H1 (cell line): Measurements from ENCODE around the gene CPSF4. TPM values are rescaled to one million over a fixed set of nuclear protein-coding genes. Genes with fewer than 3 reads are reported as not detected.
A peak's percentile ranks its signal among the peaks of the same experiment; 100 is the strongest.

Source experiments
- CTCF ChIA-PET: fragments of 300-600 bp; sonication (Branson Sonifier 250); formaldehyde crosslinking; loops from one replicate; lab custom pipeline; 2021; ENCODE audit not compliant: partially characterized antibody; lab: Charles Lee
- POLR2A ChIA-PET: fragments of 300-600 bp; sonication (Branson Sonifier 250); formaldehyde crosslinking; loops from one replicate; lab custom pipeline; 2021; ENCODE audit warnings: inconsistent platforms; ENCODE audit not compliant: partially characterized antibody; lab: Charles Lee
- DNase-seq, 2 experiments: peaks; one replicate each; pipeline versions ENCODE4 v3.0.0 to v3.0.0-alpha.2; 2010 to 2022; ENCODE audit warnings: low spot score in 2 of 2, low read depth in 1 of 2, mixed read lengths in 1 of 2
- FAIRE-seq: peaks from 2 replicates; lab custom pipeline; 2011; peaks lifted over from hg19 to GRCh38; lab: Jason Lieb, UNC
- H2AFZ ChIP-seq: 2 replicates; pipeline ENCODE4 v1.8.1; 2012; ENCODE audit warnings: low read length, inconsistent platforms
- H2AK5ac ChIP-seq: 2 replicates; pipeline ENCODE4 v1.6.1; 2013; ENCODE audit warnings: low read depth, low read length
- H2BK120ac ChIP-seq: replicated peaks from 2 replicates; pipeline ENCODE3; 2013; ENCODE audit warnings: low read depth, low read length, inconsistent platforms
- H2BK12ac ChIP-seq: 2 replicates; pipeline ENCODE4 v1.6.1; 2013; ENCODE audit warnings: low read depth, low read length
- H2BK15ac ChIP-seq: 2 replicates; pipeline ENCODE4 v1.6.1; 2013; ENCODE audit warnings: low read length
- H2BK20ac ChIP-seq: 2 replicates; pipeline ENCODE4 v1.6.1; 2013; ENCODE audit warnings: low read length
- H2BK5ac ChIP-seq: 2 replicates; pipeline ENCODE4 v1.6.1; 2013; ENCODE audit warnings: low read depth, low read length
- H3K14ac ChIP-seq: 2 replicates; pipeline ENCODE4 v1.6.1; 2013; ENCODE audit warnings: inconsistent platforms; ENCODE audit not compliant: insufficient read length
- H3K18ac ChIP-seq: 2 replicates; pipeline ENCODE4 v1.6.1; 2013; ENCODE audit warnings: low read length; ENCODE audit errors: extremely low read depth
- H3K23ac ChIP-seq: 2 replicates; pipeline ENCODE4 v1.6.1; 2013; ENCODE audit warnings: inconsistent platforms; ENCODE audit not compliant: insufficient read length
- H3K23me2 ChIP-seq: 2 replicates; pipeline ENCODE4 v1.6.1; 2013; ENCODE audit warnings: low read depth, low read length
- H3K27ac ChIP-seq: 2 replicates; pipeline ENCODE4 v1.6.1; 2011; ENCODE audit warnings: low read depth, low read length, inconsistent platforms
- H3K27me3 ChIP-seq, 4 experiments: replicated peaks in 1 of 4; 1 replicate in 1 of 4; 2 replicates in 3 of 4; pipeline versions ENCODE4 v1.6.1 to v1.8.1; 2011 to 2013; ENCODE audit warnings: low read length in 3 of 4, mild to moderate bottlenecking in 3 of 4, inconsistent platforms in 2 of 4, mixed read lengths in 2 of 4, moderate library complexity in 1 of 4; ENCODE audit not compliant: control insufficient read depth in 3 of 4, insufficient read depth in 3 of 4; ENCODE audit errors: extremely low read depth in 1 of 4
- H3K36me3 ChIP-seq, 4 experiments: 2 replicates each; pipeline versions ENCODE4 v1.6.1 to v1.8.1; 2011 to 2013; ENCODE audit warnings: mild to moderate bottlenecking in 4 of 4, low read length in 3 of 4, moderate library complexity in 2 of 4, control low read depth in 1 of 4, inconsistent platforms in 1 of 4; ENCODE audit not compliant: insufficient read depth in 4 of 4, control insufficient read depth in 2 of 4
- H3K4ac ChIP-seq: replicated peaks from 2 replicates; pipeline ENCODE3; 2013; ENCODE audit warnings: low read length, low read depth, mixed read lengths, inconsistent platforms; ENCODE audit not compliant: insufficient read length
- H3K4me1 ChIP-seq, 4 experiments: replicated peaks in 1 of 4; 1 replicate in 1 of 4; 2 replicates in 3 of 4; pipeline versions ENCODE4 v1.6.1 to v1.8.1; 2011 to 2013; ENCODE audit warnings: low read length in 3 of 4, inconsistent platforms in 2 of 4, mixed read lengths in 1 of 4; ENCODE audit not compliant: insufficient read depth in 4 of 4, control insufficient read depth in 3 of 4
- H3K4me2 ChIP-seq, 2 experiments: 2 replicates each; pipeline versions ENCODE4 v1.6.1 to v1.8.1; 2011 to 2013; ENCODE audit warnings: low read depth in 2 of 2, low read length in 2 of 2, control low read depth in 1 of 2, inconsistent platforms in 1 of 2, mild to moderate bottlenecking in 1 of 2; ENCODE audit not compliant: insufficient read depth in 1 of 2
- H3K4me3 ChIP-seq, 4 experiments: fragments of 200-600, 300-600 bp in 1 of 4; sonication (generic), shearing (Covaris generic), sonication (Bioruptor Twin) in 1 of 4; 2 replicates each; pipeline versions ENCODE4 v1.5.1 to v1.8.1; 2011 to 2016; ENCODE audit warnings: low read length in 4 of 4, low read depth in 3 of 4, control low read depth in 2 of 4, inconsistent platforms in 2 of 4, mild to moderate bottlenecking in 2 of 4, mixed read lengths in 1 of 4, moderate library complexity in 1 of 4; ENCODE audit not compliant: insufficient read depth in 2 of 4; ENCODE audit errors: extremely low read depth in 1 of 4
- H3K56ac ChIP-seq: replicated peaks from 2 replicates; pipeline ENCODE3; 2013; ENCODE audit warnings: low read depth, mild to moderate bottlenecking, mixed read lengths, low read length, inconsistent platforms; ENCODE audit not compliant: insufficient read length
- H3K79me1 ChIP-seq: 2 replicates; pipeline ENCODE4 v1.6.1; 2013; ENCODE audit warnings: low read depth, low read length, control low read depth
- H3K79me2 ChIP-seq, 2 experiments: 2 replicates each; pipeline versions ENCODE4 v1.6.1 to v1.8.1; 2012 to 2013; ENCODE audit warnings: low read length in 2 of 2, mild to moderate bottlenecking in 2 of 2, inconsistent platforms in 1 of 2; ENCODE audit not compliant: insufficient read depth in 2 of 2, control insufficient read depth in 1 of 2
- H3K9ac ChIP-seq, 4 experiments: replicated peaks in 1 of 4; 1 replicate in 1 of 4; 2 replicates in 3 of 4; pipeline versions ENCODE4 v1.6.1 to v1.8.1; 2011 to 2013; ENCODE audit warnings: low read depth in 3 of 4, low read length in 3 of 4, control low read depth in 2 of 4, mild to moderate bottlenecking in 2 of 4, moderate library complexity in 2 of 4, inconsistent platforms in 1 of 4; ENCODE audit errors: extremely low read depth in 1 of 4
- H3K9me3 ChIP-seq, 2 experiments: 2 replicates each; pipeline versions ENCODE4 v1.6.1 to v1.8.1; 2012 to 2013; ENCODE audit warnings: mild to moderate bottlenecking in 2 of 2, moderate library complexity in 2 of 2, control low read depth in 1 of 2, inconsistent platforms in 1 of 2, low read depth in 1 of 2, low read length in 1 of 2, mixed read lengths in 1 of 2; ENCODE audit not compliant: insufficient read depth in 2 of 2
- H4K20me1 ChIP-seq, 2 experiments: replicated peaks in 1 of 2; 2 replicates each; pipeline versions ENCODE3 to v1.8.1; 2011 to 2013; ENCODE audit warnings: inconsistent platforms in 2 of 2, low read length in 2 of 2, mild to moderate bottlenecking in 1 of 2; ENCODE audit not compliant: insufficient read depth in 2 of 2, control insufficient read depth in 1 of 2
- H4K5ac ChIP-seq: 2 replicates; pipeline ENCODE4 v1.6.1; 2013; ENCODE audit warnings: low read length, low read depth, mixed read lengths, inconsistent platforms; ENCODE audit not compliant: insufficient read length
- H4K8ac ChIP-seq: 2 replicates; pipeline ENCODE4 v1.8.0; 2013; ENCODE audit warnings: mild to moderate bottlenecking, moderate library complexity, low read length, inconsistent platforms; ENCODE audit not compliant: insufficient read depth; ENCODE audit errors: extremely low read depth
- H4K91ac ChIP-seq: replicated peaks from 2 replicates; pipeline ENCODE3; 2013; ENCODE audit warnings: low read length, mixed read lengths, inconsistent platforms; ENCODE audit not compliant: insufficient read length
- POLR2A ChIP-seq, 2 experiments: IDR thresholded peaks; 1 replicate in 1 of 2; 2 replicates in 1 of 2; pipeline ENCODE4 v1.6.1; 2011; ENCODE audit warnings: low read depth in 2 of 2, low read length in 2 of 2, mild to moderate bottlenecking in 2 of 2; ENCODE audit errors: control extremely low read depth in 1 of 2
- POLR2AphosphoS5 ChIP-seq: IDR thresholded peaks from 2 replicates; pipeline ENCODE4 v1.6.1; 2011; ENCODE audit warnings: low read depth, low read length
- WGBS, 2 experiments: shearing (Covaris generic) in 1 of 2; methylation state at CpG; one replicate each; pipeline versions ENCODE4 v1.1.6 to v1.1.7; 2013 to 2015; ENCODE audit warnings: low lambda C conversion rate in 2 of 2, mixed read lengths in 2 of 2, inconsistent platforms in 1 of 2, low coverage in 1 of 2, missing lambda C conversion rate in 1 of 2; ENCODE audit not compliant: insufficient replicate concordance in 2 of 2, insufficient coverage in 1 of 2, insufficient read length in 1 of 2; ENCODE audit errors: extremely low coverage in 1 of 2, missing lambda C conversion rate in 1 of 2; 5-methylcytosine and 5-hydroxymethylcytosine counted together
- polyA plus RNA-seq, 7 experiments: library from polyadenylated mRNA; depleted of rRNA in 3 of 7; stranded (reverse) in 5 of 7; unstranded in 2 of 7; fragments of >200 nt in 5 of 7; fragments of 200-250 nt in 2 of 7; gene quantifications; 1 replicate in 5 of 7; 2 replicates in 1 of 7; 4 replicates in 1 of 7; pipeline versions ENCODE4 v1.2.1 to v1.2.3, GENCODE V29; 2011 to 2013; ENCODE audit warnings: missing spikeins in 2 of 7, mixed read lengths in 2 of 7
- total RNA-seq: library from RNA; stranded (reverse); fragmentation: NEBNext Ultra II Directional; extraction: Animal tissue kit (Norgen Biotek cat#: 25700); gene quantifications from 2 replicates; pipeline ENCODE4 v1.2.1, GENCODE V29; 2021
- TF ChIP-seq, protein P1 (sequence below): IDR thresholded peaks from 2 replicates; pipeline ENCODE4 v1.6.1; 2012; ENCODE audit warnings: inconsistent platforms

The CPSF4 gene
- total and polyA plus RNA-seq, 2 of the 8 experiments (the other 6 are each of a cell fraction or from before 2014, with no cell fraction given) = 77.5 to 103 TPM

DNA sequence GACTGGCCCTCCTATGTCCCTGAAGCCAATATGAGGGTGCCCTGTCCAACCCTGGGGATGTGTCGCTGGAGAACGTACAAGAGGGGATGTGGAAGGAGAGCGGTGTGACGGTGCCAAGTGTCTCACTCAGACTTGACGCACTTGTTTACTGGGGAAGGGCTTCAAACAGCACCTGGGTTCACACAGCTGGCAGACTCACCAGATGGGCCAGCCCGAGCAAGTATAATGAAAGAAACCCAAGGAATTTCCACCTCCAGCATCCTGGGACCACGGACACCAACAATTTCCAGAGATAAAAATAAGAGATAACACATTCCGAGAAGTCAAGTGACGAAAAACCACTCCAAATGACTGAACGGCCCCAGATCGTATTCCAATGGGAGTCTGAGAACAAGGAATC lies 21.9 kb downstream of the CPSF4 start:
- H3K23ac ChIP-seq = no peak overlapping the region
- no peak overlapping the region for H2BK120ac ChIP-seq
- no peaks in the 10 kb centered on the region for H3K9me3 ChIP-seq
- H2BK20ac ChIP-seq = no peak overlapping the region
- H3K79me1 ChIP-seq = peaks cover 20% of the 10 kb centered on the region
- peaks cover 0 to 2% (median 0%) of the 10 kb centered on the region in 4 experiments; a peak in 1 of 7 replicates for H3K4me1 ChIP-seq
- no peak for FAIRE-seq
- 0 out of 2 replicates have a peak overlapping the region, but pooled peaks have one; percentile 11 for H2BK12ac ChIP-seq
- H3K36me3 ChIP-seq = peaks cover 16 to 58% (median 40%) of the 10 kb centered on the region in 4 experiments; a peak in 7 of 8 replicates
- no peak overlapping the region; the same call in 1 of the 2 replicates for H2BK5ac ChIP-seq
- no peak overlapping the region for H3K18ac ChIP-seq
- no peak overlapping the region for H4K8ac ChIP-seq
- no peak overlapping the region for H2BK15ac ChIP-seq
- peak; percentile 43; the same call in 1 of the 2 replicates for TF ChIP-seq POLR2AphosphoS5
- 0 out of 3 replicates have a peak, but pooled peaks of 1 of the 2 experiments have one; percentile 23 for TF ChIP-seq POLR2A (IDR thresholded peaks at IDR 0.05; ENCODE audit: control extremely low read depth in 1 of 2, low read depth in 2 of 2, low read length in 2 of 2)
- TF ChIP-seq, protein P1, sequence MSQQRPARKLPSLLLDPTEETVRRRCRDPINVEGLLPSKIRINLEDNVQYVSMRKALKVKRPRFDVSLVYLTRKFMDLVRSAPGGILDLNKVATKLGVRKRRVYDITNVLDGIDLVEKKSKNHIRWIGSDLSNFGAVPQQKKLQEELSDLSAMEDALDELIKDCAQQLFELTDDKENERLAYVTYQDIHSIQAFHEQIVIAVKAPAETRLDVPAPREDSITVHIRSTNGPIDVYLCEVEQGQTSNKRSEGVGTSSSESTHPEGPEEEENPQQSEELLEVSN = no peak
- no peak for DNase-seq
- CTCF ChIA-PET = interaction anchor here (0.7 to 1.4 kb wide), 3 partner anchors 9 to 37 kb away, joined by 3 read pairs; no protein-coding TSS in a partner anchor
- H3K9ac ChIP-seq = no peak overlapping the region
- H3K4ac ChIP-seq = no peak overlapping the region
- H3K23me2 ChIP-seq = 0 out of 2 replicates have a peak, but pooled peaks cover 6% of the 10 kb centered on the region
- no peak overlapping the region for H4K5ac ChIP-seq
- H3K4me2 ChIP-seq = no peak overlapping the region
- no peak overlapping the region for H3K56ac ChIP-seq
- H3K79me2 ChIP-seq = peaks cover 22 to 67% of the 10 kb centered on the region in 2 experiments
- H3K27me3 ChIP-seq = no peaks in the 10 kb centered on the region
- POLR2A ChIA-PET = interaction anchor here (0.9 to 10.7 kb wide), 11 partner anchors 10 to 98 kb away, joined by 3 to 100 read pairs (median 4); partner anchors contain the start of genes BUD31 and ZNF655
- no peak overlapping the region for H4K91ac ChIP-seq
- WGBS, 2 experiments = 93% methylated on average over 11 of the region's 11 CpGs; no CpG with 5 or more reads in 1 of the 2 experiments
- H2AFZ ChIP-seq = no peak overlapping the region
- H3K14ac ChIP-seq = no peak overlapping the region
- no peak overlapping the region for H2AK5ac ChIP-seq
- H3K4me3 ChIP-seq = no peak overlapping the region
- no peak overlapping the region for H3K27ac ChIP-seq
- peaks cover 12 to 26% of the 10 kb centered on the region in 2 experiments for H4K20me1 ChIP-seq
